MV-4-11 (cell line): ENCODE results near the gene ANKRD13C.
"Not testable (repeated sequence)": the region's sequence is repeated elsewhere in the genome, so short reads cannot be mapped to it uniquely, and the experiment has no call there.

ENCODE experiments used
- DNase-seq: peaks from one replicate; lab custom pipeline; 2025; lab: John Stamatoyannopoulos, UW

Gene ANKRD13C

DNA sequence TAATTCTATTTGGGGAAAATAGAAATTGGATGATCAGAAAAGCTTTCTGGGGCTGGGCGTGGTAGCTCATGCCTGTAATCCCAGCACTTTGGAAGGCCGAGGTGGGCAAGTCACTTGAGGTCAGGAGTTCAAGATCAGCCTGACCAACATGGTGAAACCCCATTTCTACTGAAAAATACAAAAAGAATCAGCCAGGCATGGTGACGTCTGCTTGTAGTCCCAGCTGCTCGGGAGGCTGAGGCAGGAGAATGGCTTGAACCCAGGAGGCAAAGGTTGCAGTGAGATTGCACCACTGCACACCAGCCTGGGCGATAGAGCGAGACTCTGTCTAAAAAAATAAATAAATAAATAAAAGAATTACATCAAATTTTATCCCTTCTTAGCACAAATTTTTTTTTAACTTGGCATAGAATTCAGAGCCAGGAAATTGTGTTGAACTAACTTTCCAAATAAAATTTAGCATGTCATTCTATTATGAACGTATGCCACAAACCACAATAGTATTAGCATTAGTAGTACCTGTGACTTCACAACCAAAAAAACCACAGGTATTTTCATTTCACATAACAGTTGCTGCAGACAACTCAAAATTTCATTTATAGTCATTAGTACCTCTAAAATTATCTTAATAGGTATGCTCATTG lies 4.5 kb upstream of the ANKRD13C start:
- DNase-seq: no peak

DNA sequence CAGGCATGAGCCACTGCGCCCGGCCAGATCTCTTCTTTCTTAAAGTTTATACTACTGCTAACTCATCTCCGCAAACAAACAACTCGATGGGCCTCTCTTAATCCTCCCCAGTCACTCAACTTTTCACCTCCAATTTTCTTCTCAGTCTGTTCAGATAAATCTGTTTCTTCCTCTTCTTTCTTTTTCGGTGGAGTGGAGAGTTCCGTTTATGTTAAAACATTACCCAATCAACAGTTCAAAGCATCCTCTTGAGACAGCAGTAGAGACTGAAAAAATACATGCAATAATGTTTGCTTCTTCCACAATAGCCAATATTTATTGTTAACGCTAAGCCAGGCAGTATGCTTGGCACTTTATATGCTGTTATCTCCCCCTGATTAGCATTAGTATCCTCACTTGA lies 1.4 kb upstream of the ANKRD13C start:
- peak; percentile 86 for DNase-seq

DNA sequence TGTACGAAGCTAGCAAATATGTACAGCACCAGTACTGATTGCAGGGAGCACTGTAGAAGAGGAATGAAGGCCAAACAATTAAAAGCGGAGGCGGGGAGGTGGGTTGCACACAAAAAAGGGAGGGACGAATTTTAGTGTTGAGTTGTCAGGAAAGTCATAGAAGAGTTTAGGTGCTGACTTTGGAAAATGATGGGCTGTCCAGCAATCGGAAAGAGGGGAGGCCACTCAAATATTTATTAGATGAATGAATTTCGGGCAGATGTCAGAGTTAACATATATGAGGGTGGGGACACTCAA lies 537 bp upstream of the ANKRD13C start:
- no peak for DNase-seq

DNA sequence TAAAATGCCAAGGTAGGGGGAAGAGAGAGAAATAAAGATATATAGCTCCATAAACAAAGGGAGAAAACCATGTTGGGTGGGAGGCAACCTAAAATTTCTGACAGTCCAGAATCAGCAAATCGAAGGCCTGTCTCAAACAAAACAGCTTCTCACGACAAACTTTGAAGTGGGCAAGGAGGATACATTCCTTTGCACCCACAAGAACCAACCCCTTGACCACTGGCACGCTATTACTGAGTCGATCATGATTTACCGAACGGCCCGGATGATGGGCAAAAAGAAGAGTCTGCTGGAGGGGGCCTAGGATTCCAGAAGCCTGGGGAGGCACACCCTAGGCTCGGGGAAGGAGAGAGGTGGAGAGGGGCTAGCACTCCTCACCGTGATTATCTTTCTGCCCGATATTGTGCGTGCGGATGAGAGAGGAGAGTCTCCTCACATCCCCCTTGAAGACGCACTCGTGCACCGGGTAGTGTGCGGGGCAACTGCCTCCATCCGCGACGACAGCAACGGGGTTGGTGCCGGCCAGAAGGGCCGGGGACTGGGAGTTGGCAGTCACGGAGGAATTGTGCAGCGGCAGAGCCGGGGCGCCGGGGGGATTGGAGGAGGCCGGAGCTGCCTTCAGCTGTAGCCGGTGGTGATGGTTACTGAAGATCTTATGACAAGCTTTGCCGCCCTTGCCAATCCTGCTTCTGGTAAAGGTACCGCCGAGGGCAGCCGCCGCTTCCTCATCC lies 756 bp downstream of the ANKRD13C start:
- DNase-seq: peak; percentile 17

DNA sequence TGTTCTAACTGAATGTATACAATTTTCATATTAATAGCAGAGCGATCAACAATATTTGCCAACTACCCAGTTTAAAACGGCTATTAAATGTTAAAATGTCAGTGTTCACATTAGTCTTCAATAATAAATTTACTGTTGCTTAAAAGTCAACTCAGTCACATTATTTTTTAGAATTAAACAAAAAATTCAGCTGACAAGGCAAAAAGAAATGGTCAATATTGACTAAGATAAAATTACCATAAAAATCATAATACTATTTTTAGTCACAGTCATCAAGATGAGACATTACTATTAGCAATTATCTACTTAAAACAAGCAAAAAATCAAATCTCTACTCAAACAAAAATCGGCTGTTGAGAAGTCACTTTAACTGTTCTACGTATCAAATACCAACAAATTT lies 1.5 kb downstream of the ANKRD13C start:
- no peak for DNase-seq

DNA sequence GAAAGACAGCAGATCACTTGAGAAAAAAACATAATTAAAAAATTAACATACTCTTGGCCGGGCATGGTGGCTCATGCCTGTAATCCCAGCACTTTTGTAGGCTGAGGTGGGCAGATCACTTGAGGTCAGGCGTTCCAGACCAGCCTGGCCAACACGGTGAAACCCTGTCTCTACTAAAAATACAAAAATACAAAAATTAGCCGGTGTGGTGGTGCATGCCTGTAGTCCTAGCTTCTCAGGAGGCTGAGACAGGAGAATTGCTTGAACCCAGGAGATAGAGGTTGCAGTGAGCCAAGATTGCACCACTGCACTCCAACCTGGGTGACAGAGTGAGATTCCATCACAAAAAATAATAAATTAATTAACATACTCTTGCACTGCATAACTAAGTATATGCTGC lies 4.7 kb downstream of the ANKRD13C start:
- DNase-seq: not testable (repeated sequence)

DNA sequence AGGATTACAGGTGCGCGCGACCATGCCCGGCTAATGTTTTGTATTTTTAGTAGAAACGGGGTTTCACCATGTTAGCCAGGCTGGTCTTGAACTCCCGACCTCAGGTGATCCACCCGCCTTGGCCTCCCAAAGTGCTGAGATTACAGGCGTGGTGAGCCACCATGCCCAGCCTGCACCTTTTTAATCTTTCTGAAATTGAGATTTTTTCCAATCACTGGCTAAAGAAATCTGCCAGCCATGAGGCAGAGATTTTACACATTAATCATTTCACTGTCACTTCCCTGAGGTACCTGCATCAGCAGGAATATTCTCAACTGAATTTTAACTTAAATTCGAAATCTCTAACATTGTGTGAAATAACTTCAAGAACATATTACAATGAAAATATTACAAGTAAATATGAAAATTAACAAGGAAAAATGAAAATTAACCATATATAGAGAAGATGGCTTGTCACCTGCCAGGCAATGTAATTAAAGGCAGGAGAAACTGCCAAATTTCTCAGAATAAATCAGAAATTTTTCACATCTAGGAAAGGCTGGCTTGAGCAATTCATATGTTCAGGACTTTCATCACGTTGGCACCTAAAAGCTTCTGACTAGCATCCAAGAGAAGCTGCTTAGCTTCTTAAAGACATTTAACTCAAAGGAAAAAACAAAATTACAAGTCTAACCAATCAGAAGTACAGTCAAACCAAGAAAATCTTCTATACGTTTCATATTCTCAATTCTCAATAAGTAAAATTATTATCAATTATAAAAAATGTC lies 5.9 kb downstream of the ANKRD13C start:
- DNase-seq: no peak

DNA sequence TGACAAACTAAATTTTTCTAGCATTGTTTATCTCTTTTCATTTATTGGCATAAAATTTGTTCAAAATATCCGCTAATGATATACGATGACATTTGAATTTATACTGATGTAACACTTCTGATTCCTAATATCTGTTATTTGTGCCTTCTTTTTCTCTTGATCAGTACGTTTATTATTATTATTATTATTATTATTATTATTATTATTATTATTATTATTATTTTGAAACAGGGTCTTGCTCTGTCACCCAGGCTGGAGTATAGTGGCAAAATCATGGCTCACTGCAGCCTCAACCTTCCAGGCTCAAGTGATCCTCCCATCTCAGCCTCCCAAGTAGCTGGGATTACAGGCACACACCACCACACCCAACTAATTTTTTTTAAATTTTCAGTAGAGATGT lies 14.9 kb downstream of the ANKRD13C start:
- not testable (repeated sequence) for DNase-seq

DNA sequence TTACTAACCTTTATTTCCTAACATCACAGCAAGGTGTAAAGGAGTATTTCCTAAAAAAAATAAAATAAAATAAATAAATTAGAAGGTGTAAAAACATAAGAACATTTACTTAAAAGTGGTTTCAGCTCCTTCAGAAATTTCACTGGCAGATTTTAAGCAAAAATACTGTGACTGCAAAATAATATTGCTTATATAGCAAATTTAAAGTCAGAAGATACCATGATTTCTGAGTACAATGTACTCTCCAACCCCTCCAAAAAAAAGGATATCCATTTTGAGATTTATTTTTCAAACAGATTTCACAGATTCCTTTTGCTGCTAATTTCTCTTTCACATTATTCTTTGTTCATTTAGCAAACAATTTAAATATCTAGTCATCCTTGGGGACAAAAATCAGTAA lies 18.5 kb downstream of the ANKRD13C start:
- no peak for DNase-seq

DNA sequence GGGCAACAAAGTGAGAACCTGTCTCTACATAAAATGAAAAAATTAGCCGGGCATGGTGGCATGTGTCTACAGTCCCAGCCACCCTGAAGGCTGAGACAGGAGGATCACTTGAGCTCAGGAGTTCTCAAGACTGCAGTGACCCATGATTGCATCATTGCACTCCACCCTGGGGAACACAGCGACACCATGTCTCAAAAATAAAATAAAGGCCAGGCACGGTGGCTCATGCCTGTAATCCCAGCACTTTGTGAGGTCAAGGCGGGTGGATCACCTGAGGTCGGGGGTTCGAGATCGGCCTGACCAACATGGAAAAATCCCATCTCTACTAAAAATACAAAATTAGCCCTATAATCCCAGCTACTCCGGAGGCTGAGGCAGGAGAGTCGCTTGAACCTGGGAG lies 20.1 kb downstream of the ANKRD13C start:
- no peak for DNase-seq

DNA sequence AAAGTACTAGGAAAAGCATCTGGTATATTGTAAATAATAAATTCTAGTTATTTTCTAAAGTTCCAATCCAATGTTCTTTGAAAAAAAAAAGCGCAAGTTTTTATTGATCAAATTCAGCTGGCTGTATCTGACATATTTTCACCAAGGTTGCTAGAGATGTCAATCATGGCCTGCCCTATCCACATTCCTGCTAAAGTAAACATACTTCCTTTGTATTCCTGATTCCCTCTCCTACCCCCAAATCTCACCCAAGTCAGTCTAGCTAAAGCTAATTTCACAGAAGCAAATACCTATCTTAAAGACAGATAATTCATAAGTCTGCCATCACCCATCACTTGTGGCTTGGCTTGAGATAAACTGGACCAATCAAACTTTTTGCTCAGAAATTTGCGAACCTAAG lies 21.3 kb downstream of the ANKRD13C start:
- no peak for DNase-seq

DNA sequence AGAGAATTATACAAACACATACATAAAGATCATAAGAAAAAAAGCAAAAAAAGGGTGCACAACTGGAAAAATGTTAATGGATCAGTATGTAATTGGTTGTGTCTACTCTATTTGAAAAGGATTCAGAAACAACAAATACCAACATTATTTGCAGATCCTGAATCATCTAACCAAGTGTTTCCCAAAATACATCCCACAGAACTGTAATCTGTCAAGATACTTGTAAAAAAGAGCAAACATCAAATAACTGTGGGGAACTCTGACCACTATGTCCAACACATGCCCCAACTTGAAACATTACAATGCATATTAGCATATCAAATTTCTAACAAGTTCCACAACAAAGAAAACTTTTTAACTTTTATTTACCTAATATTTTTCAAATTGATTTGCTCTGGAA lies 22.6 kb downstream of the ANKRD13C start:
- DNase-seq: no peak

DNA sequence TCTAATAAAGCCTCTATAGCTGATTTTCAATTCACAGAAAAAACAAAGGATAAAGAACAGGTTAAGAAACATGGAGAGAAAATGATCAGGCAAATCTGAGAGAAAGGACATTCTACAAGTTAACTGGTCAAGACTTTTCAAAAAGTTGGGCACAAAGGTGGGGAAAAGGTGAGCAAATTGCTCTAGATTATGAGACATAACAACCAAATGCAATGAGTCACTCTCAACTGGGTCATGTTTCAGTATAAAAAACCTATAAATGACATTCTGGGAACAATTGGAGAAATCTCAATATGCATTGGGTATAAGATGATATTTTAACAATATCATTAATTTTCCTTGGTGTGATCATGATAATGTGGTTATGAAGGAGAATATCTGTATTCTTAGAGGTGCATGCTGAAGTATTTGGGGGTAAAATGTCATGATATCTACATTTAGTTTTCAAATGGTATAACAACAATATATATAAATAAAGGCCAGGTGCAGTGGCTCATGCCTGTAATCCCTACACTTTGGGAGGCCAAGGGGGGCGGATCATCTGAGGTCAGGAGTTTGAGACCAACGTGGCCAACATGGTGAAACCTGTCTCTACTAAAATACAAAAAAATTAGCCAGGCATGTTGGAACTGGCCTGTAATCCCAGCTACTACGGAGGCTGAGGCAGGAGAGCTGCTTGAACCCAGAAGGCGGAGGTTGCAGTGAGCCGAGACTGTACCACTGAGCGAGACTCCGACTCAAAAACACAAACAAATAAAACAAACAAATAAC lies 27.0 kb downstream of the ANKRD13C start:
- DNase-seq: no peak

DNA sequence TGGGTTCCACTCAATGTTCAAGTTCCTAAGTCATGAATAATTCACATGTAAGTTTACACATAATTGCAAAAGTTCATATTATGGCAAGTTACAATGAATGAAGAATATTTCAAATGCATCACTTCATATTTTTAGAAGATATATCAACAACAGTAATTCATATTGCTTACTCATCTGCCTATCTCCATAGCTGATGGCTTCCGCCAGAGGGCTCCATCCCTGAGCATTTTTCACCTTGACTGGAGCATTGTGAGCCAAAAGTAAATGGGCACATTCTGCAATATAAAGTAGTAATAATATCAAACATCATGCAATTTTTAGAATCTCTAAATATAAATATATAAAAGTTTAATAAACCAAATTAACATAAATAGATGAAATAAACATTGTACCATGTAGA lies 29.8 kb downstream of the ANKRD13C start:
- DNase-seq: no peak

DNA sequence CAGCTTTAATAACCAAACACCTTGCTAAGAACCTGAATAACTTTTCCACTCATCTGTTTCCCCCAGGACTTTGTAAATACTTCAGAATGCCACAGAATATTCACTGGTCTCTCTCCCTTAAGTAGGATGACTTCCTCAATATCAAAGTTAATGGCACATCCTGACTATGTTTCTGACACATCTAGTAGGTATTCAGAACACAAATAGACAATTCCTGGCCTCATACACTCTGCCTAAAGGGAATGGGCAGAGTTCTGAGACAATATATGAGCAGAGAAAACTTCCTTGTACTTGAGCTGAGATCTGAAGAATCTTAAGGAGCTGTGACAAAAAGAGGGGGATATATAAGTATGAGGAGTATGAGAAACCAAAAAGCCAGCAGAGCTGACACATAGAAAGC lies 34.8 kb downstream of the ANKRD13C start:
- no peak for DNase-seq

DNA sequence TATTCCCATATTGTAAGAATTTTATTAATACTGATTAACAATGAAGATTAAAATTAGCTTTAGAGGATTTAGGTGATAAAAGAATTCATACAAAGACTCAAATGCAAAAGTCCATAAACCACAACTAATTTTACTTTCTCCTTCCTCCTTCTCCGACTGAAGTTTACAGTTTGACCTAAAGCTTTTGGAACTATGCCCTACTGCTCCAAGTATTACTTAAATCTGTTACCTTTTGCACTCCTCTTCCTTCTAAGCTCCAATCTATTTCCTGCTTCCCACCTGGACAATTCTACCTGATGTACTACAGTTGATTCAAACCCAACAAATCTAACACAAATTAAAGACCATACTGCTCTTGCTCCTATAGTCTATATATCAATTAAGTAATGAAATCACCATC lies 36.3 kb downstream of the ANKRD13C start:
- no peak for DNase-seq

DNA sequence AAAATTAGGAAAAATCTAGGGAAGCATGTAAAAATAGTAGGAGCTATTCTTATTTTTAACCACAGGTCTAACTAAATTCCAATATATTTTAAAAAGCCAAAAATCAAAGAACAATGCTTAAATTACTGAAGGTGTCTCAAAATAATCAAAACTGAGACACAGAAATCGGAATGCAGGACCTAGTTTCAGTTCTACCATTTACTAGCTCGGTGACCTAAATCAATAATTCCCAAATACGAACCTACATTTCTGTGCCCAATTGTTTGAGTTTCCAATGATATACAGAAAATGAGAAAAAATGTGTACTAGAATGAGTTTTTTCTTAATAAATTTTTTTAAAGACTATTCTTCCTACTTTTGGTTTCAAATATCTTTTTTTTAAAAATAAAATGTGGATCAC lies 37.4 kb downstream of the ANKRD13C start:
- DNase-seq: no peak

DNA sequence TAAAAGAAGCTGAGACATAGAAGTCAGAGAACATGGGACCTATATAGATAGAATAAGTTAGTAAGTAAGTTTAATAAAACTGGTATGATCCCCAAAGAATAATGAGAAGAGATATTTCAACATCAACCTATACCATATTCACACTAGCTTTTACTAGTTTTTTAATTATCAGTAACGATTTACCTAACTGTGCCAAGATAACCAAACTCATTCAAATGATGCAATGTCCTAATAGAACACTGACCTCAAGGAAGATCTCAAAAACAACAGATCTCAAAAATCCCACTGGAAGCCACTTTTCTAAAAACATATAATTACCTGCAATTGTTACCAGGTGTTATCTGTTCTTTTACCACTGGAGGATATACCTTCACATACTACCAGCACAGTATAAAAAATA lies 38.7 kb downstream of the ANKRD13C start:
- DNase-seq: no peak

DNA sequence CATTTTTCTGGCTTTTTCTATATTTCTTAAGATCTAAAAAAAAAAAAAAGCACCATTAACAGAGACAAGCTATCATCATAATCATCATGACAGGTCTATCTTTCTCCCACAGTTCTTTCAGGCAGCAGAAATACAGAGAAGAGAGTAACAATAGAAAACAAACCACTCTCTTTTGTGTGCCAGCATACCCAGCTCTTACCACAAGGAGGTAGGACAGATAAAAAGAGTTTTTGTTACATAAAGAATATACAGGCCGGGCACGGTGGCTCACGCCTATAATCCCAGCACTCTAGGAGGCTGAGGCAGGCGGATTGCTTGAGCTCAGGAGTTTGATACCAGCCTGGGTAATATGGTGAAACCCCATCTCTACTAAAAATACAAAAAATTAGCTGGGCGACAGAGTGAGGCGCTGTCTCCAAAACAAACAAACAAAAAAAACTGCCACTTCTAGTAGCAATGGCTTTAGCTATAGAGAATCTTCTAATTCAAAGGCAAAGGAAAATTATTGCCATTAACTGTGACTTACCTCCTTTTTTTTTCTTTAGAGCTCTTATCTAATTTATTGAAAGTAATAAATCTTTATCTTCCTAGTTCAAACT lies 39.7 kb downstream of the ANKRD13C start:
- no peak for DNase-seq

DNA sequence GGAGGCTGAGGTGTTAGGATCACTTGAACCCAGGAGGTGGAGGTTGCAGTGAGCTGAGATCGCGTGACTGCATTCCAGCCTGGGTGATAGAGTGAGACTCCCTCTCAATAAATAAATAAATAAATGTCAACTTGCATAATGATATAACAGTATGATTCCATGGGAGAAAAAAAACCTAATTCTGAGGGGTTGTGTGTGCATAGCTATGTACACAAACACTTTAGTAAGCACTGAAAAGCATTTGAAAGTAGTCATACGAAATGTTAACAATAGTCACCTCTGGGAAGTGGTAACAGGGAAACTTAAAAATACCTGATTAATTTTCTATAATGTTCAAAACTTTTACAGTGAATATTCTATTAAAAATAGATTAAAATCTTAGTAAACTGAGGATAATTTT lies 43.2 kb downstream of the ANKRD13C start:
- no peak for DNase-seq

DNA sequence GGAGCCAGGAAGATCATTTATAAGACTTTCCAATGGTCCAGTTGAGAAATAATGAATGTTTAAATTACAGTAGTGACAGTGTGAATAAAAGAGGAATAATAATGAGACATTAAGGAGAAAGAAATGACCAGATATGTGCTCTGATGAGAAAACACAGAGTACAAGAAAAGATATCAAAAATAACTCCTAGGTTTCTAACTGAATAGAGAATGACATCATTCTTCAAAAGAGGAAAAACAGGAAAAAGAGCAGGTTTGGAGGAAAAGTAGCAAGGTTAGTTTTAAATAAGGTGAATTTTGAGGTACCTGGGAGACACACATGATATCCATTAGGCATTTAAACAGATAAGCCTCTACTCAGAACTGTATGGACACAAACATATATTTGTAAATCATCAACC lies 55.0 kb downstream of the ANKRD13C start:
- DNase-seq: no peak

DNA sequence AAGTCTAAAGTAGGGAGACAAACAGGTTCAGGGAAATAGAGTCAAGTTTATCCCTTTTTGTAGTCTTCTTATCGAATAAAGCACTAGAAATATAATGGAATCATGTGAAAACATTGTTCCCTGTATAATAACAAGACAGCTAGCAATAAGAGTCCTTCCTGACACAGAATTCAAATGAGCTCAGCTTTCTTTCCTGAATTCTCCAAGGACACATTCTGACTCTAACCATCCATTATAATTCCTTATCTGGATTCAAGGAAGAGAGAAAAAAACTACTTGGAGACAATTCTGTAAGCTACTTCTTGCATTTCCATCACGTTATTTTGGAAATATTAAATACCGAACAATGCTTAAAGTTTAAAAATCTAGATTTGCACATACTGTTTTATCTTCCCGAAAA lies 58.8 kb downstream of the ANKRD13C start:
- no peak for DNase-seq
